GM21529 (cell line): ENCODE data around the gene EGFR.
"Not testable (repeated sequence)": the region's sequence is repeated elsewhere in the genome, so short reads cannot be mapped to it uniquely, and the experiment has no call there.

Source experiments
- ATAC-seq: cut with Tn5 transposase; IDR thresholded peaks from one replicate; pipeline ENCODE4 v1.9.1; 2021; ENCODE audit not compliant: unreplicated experiment

The EGFR gene

DNA sequence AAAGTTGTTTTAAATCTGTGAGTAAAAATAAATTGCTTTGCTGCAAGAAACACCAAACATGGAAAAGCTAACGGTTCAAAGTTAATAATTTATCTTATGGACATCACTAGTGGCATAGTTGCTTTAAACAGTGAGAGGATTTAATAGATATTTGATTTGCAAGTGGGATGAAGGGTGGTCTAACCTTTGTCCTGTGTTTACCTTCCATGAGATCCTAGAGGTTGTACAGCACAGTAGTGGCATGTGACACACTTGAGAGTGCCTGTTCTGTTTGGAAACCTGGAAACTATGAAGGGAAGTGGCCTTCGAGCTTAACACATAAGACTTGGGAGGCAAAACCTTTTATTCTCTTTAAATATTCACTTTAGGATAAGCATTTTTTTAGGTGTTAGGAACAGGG lies 16.0 kb downstream of the EGFR start:
- ATAC-seq, result no peak

- ATAC-seq, result not testable (repeated sequence)
These were observed 16.6 kb downstream of the EGFR start for GRCh38 chr7:55035410-55035809.

- no peak for ATAC-seq
These were observed 18.3 kb downstream of the EGFR start for GRCh38 chr7:55036950-55037736.

DNA sequence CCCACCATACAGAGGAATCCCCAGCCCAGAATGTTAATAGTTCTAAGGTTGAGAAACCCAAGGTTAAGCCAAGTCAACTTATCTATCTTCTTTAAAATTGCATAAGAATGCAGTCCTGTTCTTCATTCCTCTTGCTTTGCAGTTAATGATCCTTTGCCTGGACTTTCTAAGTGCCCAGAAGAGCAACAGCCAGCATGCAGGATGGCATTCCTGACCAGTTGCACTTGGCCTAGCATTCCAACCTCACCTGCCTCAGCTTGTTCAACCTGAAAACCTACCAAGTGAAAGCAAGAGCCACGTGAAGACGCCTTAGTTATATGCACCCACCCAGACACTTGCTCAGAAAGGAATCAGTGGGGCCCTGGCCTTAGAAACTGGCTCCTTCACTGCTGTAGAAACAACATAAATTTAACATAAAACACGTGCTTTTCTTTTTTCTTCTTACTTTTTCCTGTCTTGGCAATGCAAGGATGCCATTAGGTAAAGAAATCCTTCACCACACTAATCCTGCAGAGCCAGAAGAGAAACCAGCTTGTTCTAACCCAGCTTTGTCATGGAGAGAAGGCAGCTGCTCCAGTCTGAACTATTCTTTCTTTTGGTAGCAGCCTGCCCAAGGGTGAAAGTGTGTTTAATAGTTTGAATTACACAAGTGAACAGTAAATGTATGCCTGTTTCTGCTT lies 25.0 kb downstream of the EGFR start:
- no peak for ATAC-seq

DNA sequence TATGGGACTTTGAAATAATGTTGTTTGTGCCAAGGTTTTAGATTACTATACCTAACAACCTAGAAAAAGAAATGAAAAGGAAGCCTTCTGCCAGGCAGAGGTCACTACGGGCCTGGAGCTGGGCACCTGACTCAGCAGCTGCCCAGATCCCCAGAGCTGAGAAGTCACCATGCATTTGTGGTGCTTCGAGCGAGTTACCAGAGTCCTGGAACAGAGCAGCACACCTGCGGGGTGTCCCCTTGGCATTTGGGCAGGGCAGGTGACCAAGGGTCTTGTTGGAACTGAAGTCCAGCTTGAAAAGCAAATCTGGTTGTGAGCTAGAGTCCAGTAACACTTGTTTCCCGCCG lies 25.5 kb downstream of the EGFR start:
- ATAC-seq, result no peak

GRCh38 chr7:55044791-55045190 lies 26.0 kb downstream of the EGFR start:
- no peak for ATAC-seq

GRCh38 chr7:55046582-55047342 lies 27.9 kb downstream of the EGFR start:
- no peak for ATAC-seq

- no peak for ATAC-seq
These were observed 29.5 kb downstream of the EGFR start for GRCh38 chr7:55048221-55048859.

DNA sequence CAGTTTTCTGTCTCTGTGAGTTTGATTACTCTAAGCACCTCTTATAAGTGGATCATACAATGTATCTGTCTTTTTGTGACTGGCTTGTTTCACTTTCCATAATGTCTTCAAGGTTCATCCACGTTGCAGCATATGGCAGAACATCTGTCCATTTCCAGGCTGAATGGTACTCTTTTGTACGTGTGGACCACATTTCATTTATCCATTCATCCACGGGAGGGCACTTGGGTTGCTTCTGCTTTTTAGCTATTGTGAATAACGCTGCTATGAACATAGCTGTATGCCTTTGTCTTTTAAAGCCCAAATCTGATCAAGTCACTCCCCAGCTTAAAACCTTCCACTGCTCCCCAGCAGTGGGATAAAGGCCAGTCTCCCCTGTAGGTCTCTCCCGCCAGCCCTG lies 31.5 kb downstream of the EGFR start:
- ATAC-seq, result no peak

DNA sequence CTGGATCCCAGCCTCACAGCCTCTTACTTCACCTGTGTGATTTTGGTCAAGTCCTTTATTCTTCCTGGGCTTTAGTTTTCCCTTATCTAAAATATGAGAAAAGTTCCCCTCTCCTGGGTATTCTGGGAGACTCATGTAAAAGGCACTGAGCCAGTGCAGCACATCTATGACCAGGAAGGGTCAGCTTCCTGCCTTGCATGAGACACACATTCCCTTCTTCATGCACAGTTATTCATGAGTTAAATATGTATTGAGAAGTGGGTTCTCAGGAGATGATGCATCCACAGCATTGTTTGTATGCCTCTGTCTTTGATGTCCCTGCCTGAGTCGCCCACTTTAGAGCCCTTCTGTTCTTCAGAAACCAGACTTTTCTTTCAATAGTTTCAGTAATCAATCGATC lies 33.3 kb downstream of the EGFR start:
- ATAC-seq, result no peak

- no peak for ATAC-seq
These were observed 34.1 kb downstream of the EGFR start for GRCh38 chr7:55052741-55053427.

- no peak for ATAC-seq
These were observed 35.1 kb downstream of the EGFR start for GRCh38 chr7:55053651-55054571.

GRCh38 chr7:55054758-55055157 lies 35.9 kb downstream of the EGFR start:
- no peak for ATAC-seq

DNA sequence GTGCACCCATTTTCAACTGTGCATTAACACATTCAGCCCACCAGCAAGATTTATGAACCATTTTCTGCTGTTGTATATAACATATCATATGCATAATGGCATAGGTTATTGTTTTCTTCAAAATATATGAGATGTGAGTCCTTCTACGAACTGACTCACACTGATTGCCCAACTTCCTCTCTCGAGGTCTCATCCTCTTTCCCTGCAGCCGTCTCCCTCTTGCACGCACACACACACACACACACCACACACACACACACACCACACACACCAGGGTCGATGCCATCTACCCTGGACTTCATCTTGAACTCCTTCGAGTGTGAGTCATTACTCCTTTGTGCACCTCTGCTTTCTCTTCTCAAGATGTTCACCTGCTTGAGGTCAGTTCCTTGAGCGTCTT lies 36.7 kb downstream of the EGFR start:
- no peak for ATAC-seq

DNA sequence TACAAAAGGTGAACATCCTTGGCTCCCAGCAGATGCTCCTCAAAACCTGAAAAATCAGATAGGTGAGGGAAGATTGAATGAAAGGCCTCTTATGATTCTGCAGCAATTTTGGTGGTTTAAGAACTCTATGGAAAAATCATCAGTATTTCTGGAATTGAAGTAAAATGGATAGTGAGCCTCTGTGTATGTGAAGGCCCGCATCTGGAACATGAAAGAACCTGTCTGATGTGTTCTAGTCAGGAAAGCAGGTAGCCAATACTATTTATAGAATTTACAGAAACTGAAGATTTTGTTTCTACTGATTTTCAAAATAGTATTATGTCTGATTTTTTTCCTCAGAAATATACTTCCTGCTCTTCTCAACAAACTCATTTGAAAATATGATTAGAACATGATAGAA lies 37.3 kb downstream of the EGFR start:
- ATAC-seq, result no peak

DNA sequence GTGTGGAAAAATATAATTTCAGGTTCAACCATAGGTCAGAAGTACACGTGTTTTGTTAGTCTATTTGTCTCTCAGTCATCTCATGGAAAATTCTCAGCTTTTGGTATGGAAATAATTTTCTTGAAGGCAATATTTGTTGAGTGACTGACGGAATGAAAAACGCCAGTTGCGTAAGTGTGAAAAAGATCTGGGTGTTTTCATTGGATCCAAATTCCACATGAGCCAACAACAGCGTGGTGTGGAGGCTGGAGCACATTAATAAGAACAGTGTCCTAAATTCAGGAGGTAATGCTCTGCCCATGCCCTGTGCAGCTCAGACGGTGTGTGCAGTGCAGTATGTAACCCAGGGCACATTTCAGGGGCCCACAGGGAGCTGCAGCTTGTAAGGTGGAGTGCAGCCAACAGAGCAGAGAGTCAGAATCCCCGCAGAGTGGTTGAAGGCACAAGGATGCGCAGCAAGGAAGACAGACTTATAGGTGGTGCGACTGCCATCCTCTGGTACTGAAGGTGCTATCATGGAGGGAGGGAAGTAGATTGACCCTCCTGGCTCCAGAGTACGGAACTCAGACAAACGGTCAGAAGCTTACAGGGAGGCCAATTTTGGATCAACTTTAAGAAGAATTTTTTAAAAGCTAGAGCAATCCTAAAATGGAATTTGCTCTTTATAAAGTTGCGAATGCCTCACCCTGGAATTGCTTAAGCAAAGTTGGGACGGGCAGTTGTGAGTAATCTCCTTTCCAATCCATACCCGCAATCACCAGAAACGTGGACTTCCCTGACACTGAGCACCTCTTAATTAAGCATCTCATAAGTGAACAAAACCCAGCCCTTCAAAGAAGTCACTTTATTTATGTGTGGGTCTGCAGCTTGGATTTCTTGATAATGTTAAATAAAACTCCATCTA lies 38.0 kb downstream of the EGFR start:
- ATAC-seq, result no peak

DNA sequence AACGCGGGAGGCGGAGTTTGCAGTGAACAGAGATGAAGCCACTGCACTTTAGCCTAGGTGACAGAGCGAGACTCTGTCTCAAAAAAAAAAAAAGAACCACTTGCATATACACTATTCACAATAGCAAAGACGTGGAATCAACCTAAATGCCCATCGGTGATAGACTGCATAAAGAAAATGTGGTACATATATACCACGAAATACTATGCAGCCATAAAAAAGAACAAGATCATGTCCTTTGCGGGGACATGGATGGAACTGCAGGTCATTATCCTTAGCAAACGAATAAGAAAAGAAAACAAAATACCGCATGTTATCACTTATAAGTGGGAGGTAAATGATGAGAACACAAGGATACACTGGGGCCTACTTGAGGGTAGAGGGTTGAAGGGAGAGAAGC lies 39.5 kb downstream of the EGFR start:
- no peak for ATAC-seq

DNA sequence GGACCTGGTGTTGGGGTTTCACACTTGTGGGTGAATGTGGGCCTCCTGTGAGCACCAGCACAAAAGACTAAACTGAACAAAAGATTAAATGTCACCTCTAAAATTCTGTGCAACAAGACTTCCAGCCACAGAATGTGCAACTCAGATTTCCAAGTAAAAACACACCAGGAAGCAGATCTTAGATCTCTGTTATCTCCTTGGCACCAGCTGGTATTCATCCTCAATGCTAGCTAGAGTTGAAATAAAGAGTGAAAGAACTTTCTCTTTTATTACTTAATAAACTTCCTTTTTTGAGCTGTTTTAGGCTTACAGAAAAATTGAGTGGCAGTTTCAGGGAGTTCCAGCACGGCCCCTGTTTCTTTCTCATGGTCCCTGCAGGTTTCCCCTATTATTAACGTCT lies 40.2 kb downstream of the EGFR start:
- ATAC-seq, result no peak

DNA sequence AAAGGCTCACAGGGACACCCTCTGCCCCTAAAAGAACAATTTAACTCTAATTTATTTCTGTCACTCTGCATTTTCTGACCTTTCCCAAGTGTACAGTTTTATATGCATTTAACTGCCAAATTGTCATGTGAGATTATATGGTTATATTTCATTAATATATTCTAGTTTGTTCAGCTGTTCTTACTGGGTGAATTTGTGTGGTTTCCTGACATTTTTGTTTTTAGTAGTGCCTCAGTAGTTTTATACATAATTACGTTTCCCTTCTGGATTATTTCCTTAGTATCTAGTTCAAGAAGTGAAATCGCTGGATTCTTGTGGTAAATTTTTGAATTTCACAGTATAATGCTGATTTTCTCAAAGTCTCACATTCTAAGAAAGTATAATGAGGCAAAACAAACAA lies 41.3 kb downstream of the EGFR start:
- no peak for ATAC-seq
